GM19238 (cell line): ENCODE results near the gene DDX11.
"Not testable (repeated sequence)": the region's sequence is repeated elsewhere in the genome, so short reads cannot be mapped to it uniquely, and the experiment has no call there.

ENCODE experiments used
- DNase-seq: peaks from one replicate; pipeline ENCODE4 v3.0.0; 2011; ENCODE audit warnings: low spot score; ENCODE audit not compliant: insufficient read length

The DDX11 gene

DNA sequence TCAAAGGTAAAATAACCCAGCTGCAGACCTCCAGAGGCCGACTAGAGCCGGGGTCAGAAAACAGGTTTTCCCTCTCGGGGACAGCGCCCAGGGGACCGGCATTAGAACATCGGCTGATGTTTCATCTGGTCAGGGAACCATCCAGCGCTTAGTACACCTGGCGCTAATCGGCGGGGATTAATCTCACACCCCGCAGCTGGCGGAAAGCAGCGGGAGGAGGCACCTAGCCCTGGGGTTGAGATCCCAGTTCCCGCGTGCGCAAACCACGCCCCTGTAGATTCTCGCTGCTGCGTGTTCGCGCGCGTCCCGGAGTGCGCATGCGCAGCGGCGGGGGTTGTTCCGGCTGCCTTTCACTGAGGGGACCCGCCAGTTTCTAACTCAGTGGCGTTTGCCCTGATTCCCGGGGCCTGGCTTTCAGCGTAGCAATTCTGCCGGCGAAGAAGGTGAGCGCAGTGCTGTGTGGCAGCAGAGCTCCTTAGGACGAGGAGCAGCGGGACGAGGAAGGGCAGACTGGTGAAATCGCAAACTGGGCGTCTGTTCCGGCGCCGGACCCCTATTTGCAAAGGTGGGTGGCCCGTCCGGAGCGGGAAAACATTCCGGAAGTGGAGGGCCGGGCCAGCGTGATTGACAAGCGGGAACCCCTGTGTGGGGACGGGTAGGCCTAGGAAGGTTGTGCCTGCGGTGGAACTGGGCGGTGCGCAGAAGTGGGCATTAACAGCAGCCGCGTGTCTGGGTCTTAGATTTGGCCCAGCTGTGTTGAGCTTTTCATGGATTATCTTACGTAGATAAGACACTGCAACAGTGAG is at the start of gene DDX11:
TSS of gene DDX11 (plus strand) at position 334 of the 806 bp plus-strand sequence. CDS start 4,534 bp downstream, outside the sequence.
- peak; percentile 80 for DNase-seq

- DNase-seq: no peak
Observed at GRCh38 chr12:31026202-31026601, 47.5 kb upstream of the DDX11 start.

- not testable (repeated sequence) for DNase-seq
Observed at GRCh38 chr12:31027006-31027405, 46.7 kb upstream of the DDX11 start.

- no peak for DNase-seq
Observed at GRCh38 chr12:31029468-31029867, 44.2 kb upstream of the DDX11 start.

DNA sequence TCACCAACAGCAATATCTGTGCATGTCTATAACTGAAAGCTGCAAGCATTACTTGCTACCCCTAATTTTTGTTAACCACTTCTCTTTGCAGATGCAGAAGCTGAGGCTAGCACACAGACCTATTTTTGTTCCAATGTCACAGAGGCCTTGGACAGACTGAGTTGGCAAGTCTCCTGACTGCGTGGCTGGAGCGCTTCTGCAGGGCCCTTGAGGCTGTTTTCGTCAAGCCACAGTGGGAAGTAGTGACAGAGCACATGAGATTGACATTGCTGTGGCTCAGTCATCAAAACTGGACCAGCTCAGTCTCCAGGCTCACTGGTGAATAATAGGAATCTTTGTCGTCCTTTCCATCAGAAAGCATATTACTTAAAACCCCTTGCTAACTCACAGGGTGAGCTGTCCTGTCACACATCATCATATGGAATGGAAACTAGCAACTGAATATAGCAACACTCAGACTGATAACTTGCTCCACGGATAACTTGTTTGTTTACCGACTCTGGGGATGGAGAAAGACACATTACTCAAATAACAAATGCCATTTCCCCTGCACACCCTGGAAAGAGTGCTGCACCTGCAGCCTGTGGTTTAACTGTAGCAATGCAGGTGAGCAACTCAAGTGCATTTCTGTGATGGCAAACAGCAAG is 43.6 kb upstream of the DDX11 start:
- DNase-seq: no peak

- DNase-seq: no peak
Observed at GRCh38 chr12:31031951-31032335, 41.7 kb upstream of the DDX11 start.

- no peak for DNase-seq
Observed at GRCh38 chr12:31033146-31033545, 40.5 kb upstream of the DDX11 start.

DNA sequence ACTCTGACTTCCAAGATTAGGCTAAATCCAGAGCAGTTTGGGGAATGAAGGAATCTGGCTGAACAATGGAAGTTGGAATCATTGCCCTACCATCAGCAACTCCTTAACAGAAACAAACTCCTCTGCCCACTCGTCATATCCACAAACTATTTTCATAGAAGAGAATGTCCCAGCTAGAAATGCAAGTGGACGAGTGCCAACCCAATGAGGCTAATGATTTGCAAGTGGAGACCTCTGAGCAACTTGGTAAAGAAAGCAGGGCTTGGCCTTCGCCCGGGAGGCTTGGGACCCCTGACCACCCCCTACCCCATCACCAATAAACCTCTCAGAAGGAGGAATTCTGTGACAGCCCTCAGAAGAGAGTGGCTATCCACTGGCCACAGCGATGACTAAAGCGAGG is 40.0 kb upstream of the DDX11 start:
- DNase-seq: no peak

GRCh38 chr12:31034372-31034771 is 39.3 kb upstream of the DDX11 start:
- no peak for DNase-seq

DNA sequence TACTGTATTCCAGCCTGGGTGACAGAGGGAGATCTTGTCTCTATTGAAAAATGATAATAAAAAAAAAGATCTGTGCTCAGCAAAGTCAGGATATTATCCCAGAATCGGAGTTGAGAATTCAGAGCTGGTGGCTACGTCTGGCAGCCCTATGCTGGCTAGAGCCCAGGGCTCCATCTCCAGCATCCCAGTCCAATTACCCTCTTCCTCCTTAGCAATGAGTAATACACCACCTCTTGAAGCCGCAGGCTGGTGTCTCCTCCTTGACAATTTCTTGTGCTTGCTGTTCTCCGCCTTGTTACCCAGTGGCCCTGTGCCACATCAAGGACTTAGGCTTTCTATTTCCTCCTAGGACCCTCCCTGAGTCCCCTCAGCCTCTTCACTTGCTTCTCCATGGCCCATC is 38.4 kb upstream of the DDX11 start:
- no peak for DNase-seq

DNA sequence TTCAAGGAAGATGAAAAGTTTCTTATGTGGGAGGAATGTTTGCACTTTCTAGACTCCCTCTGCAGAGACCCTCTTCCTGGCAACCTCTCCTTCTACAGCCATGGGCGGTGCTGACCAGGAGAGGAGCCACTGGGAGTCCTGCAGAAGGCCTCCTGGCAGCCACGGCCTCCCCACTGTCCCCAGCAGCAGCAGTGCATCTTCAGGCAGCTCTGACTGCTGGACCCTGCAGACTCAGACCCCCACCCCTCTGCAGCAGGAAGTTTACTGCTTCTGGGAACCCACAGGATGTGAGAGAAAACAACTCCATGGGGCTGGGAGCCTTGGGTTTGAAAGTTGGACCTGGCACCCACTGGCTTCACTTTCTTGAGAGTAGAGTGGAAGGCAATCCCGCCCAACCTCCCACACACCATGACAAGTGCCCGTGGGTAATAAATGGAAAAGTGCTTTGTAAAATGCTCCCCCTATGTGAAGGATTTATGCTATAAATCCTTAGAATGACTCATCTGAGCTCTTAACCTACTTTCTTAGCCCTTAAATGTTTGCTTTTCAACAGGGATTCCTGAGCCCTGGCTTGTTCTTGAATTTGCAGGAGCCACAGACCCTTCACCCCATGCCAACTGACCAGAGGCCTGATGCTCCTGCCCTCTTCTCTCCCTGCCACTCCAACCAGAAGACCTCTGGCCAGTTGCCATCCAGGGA is 37.5 kb upstream of the DDX11 start:
- no peak for DNase-seq

- no peak for DNase-seq
Observed at GRCh38 chr12:31037028-31037427, 36.6 kb upstream of the DDX11 start.

- DNase-seq: no peak
Observed at GRCh38 chr12:31037931-31038330, 35.7 kb upstream of the DDX11 start.

- DNase-seq: no peak
Observed at GRCh38 chr12:31041033-31041564, 32.6 kb upstream of the DDX11 start.

DNA sequence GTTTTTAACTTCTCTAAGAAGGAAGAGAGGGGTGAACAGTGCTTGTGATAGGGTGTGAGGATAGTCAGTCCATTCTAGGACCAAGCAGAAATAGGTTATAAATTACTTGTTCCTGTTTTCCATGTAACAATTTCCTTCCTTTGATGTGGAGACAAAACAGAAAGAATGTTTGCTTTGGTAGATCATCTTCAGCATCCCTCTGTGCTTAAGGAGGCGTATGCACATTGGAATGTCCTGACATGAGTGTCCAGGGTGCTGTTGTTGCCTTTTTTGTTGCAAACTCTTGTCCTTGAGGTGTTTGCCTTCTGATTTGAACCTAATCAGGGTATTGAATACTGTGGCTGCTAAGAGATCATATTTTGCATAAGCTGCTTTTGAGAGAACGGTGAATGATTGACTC is 23.5 kb upstream of the DDX11 start:
- DNase-seq: not testable (repeated sequence)

GRCh38 chr12:31050548-31050947 is 23.1 kb upstream of the DDX11 start:
- DNase-seq: not testable (repeated sequence)

DNA sequence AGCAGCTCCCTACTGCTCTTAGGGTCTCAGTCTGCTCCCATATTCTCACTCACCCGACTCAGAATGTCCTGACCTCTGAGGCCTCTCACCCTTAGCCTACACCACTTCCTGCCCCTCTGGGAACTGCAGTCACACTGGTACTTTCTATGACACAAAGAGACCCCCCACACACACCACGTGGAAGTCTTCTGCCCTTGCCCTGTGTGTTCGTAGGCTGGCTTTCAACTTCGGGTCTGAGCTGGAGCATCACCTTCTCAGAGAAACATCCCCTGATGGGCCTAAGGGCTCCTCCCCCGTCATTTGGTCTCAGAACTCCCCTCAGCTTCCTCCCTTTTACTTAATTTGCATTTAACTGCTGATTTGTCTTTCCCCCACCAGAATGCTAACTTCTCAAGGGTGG is 22.0 kb upstream of the DDX11 start:
- DNase-seq: not testable (repeated sequence)

DNA sequence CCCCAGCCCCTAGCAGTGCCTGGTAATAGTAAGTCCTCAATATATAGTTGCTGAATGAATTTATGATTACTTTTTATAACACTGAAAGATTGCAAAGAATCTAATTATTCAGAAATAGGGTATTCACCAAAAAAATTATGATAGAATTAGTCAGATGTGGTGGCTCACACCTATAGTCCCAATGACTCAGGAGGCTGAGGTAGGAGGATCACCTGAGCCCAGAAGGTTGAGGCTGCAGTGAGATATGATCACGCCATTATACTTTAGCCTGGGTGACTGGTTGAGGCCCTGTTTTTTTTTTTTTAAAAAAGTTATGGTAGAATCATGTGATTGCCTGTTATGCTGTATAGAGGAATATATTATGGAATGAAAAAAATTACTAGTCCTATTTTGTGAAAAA is 21.5 kb upstream of the DDX11 start:
- not testable (repeated sequence) for DNase-seq

GRCh38 chr12:31052666-31053439 is 20.8 kb upstream of the DDX11 start:
- not testable (repeated sequence) for DNase-seq

GRCh38 chr12:31053944-31054343 is 19.7 kb upstream of the DDX11 start:
- DNase-seq: not testable (repeated sequence)

- no peak for DNase-seq
Observed at GRCh38 chr12:31057671-31058070, 16.0 kb upstream of the DDX11 start.
